Peyer's patch (tissue), 4 donors: ENCODE results near the gene AMACR.

Experiments
- POLR2A ChIP-seq, 2 donors: fragments of 450-650 bp; IDR thresholded peaks; one replicate each; pipeline ENCODE4 v1.5.1; 2017; ENCODE audit warnings: antibody characterized with exemption in 2 of 2, mild to moderate bottlenecking in 2 of 2, moderate library complexity in 2 of 2
- TF ChIP-seq, protein P1 (sequence below), 6 experiments: fragments of 450-650 bp in 4 of 6; fragments of 200-600 bp in 2 of 6; sonication (generic) in 1 of 6; IDR thresholded peaks; one replicate each; pipeline ENCODE4 v1.5.1; 2017 to 2019; ENCODE audit warnings: antibody characterized with exemption in 6 of 6, mild to moderate bottlenecking in 3 of 6, moderate library complexity in 1 of 6

DNA sequence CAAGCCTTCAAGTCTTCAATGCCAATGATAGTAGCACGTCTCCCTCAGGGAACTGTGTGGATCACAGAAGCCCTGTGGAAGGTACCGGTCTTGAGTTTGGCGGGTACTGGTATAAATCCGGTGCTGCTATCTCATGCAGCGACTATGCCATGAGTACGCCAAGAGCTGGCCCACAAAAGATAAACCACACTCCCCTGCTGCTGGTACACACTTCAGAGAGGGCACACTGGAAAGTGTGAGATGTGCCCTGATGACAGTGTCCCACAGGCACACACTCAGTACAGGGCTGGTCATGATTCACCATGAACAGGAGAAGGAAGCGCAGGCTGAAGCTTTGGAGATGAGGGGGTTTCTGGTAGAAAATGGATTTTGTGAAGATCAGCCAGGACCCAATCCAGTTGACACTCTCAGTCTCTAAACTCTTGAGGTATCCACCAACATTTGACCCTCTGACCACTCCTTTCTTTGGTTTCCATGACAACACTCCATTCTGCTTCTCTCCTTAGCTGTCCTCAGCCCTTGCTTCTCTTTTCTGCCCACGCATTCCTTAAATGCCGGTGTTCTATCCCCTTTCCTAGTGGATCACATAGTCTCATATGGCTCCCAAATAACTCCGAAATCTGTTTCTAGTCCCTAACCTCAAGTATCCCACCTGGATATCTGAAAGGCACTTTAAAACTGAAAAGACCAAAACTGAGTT is 5.1 kb downstream of the AMACR start:
- TF ChIP-seq, protein P1, sequence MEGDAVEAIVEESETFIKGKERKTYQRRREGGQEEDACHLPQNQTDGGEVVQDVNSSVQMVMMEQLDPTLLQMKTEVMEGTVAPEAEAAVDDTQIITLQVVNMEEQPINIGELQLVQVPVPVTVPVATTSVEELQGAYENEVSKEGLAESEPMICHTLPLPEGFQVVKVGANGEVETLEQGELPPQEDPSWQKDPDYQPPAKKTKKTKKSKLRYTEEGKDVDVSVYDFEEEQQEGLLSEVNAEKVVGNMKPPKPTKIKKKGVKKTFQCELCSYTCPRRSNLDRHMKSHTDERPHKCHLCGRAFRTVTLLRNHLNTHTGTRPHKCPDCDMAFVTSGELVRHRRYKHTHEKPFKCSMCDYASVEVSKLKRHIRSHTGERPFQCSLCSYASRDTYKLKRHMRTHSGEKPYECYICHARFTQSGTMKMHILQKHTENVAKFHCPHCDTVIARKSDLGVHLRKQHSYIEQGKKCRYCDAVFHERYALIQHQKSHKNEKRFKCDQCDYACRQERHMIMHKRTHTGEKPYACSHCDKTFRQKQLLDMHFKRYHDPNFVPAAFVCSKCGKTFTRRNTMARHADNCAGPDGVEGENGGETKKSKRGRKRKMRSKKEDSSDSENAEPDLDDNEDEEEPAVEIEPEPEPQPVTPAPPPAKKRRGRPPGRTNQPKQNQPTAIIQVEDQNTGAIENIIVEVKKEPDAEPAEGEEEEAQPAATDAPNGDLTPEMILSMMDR (IDR thresholded peaks at IDR 0.05): no peak
- TF ChIP-seq POLR2A (IDR thresholded peaks at IDR 0.05): no peak
